HCT116 (cell line): ENCODE data around the gene IFNA1.
A peak's percentile ranks its signal among the peaks of the same experiment; 100 is the strongest.

Experiments used
- CTCF ChIP-seq, 3 experiments: fragments of 200-600 bp in 1 of 3; sonication (generic) in 1 of 3; IDR thresholded peaks in 2 of 3; conservative IDR thresholded peaks in 1 of 3; 2 replicates each; pipeline ENCODE4 v1.5.1; 2012 to 2017; ENCODE audit warnings: low read depth in 2 of 3, low read length in 2 of 3, antibody characterized with exemption in 1 of 3, borderline replicate concordance in 1 of 3, control low read depth in 1 of 3, mild to moderate bottlenecking in 1 of 3, mixed read lengths in 1 of 3, mixed run types in 1 of 3, moderate library complexity in 1 of 3; ENCODE audit not compliant: insufficient read depth in 1 of 3
- EZH2 ChIP-seq: fragments of 200-600 bp; sonication (generic); IDR thresholded peaks from 2 replicates; pipeline ENCODE4 v1.6.1; 2017; ENCODE audit warnings: antibody characterized with exemption, mixed run types
- RAD21 ChIP-seq: IDR thresholded peaks from 2 replicates; pipeline ENCODE4 v1.6.1; 2012; ENCODE audit warnings: low read depth, mild to moderate bottlenecking

GRCh38 chr9:21392270-21392669 is 48.0 kb upstream of the IFNA1 start:
- TF ChIP-seq RAD21 (no peak), CTCF (IDR thresholded peaks at IDR 0.05 in 2 of 3, conservative IDR thresholded peaks at IDR 0.05 in 1 of 3; ENCODE audit: borderline replicate concordance in 1 of 3, insufficient read depth in 1 of 3, low read depth in 2 of 3, low read length in 2 of 3) (peak; percentile 35 to 71 (median 70); a peak in 5 of 6 replicates), EZH2 (no peak)
